GM08714 (cell line): ENCODE data around the gene ARNT2.

Source experiments
- H3K4me3 ChIP-seq: fragments of 200-500 bp; sonication (Bioruptor generic); 2 replicates; pipeline ENCODE4 v1.5.1; 2014; ENCODE audit warnings: mild to moderate bottlenecking, low read length, inconsistent platforms
- ZNF274 ChIP-seq: IDR thresholded peaks from 2 replicates; pipeline ENCODE4 v1.6.1; 2012; ENCODE audit warnings: mild to moderate bottlenecking, low read depth, low read length

The ARNT2 gene

DNA sequence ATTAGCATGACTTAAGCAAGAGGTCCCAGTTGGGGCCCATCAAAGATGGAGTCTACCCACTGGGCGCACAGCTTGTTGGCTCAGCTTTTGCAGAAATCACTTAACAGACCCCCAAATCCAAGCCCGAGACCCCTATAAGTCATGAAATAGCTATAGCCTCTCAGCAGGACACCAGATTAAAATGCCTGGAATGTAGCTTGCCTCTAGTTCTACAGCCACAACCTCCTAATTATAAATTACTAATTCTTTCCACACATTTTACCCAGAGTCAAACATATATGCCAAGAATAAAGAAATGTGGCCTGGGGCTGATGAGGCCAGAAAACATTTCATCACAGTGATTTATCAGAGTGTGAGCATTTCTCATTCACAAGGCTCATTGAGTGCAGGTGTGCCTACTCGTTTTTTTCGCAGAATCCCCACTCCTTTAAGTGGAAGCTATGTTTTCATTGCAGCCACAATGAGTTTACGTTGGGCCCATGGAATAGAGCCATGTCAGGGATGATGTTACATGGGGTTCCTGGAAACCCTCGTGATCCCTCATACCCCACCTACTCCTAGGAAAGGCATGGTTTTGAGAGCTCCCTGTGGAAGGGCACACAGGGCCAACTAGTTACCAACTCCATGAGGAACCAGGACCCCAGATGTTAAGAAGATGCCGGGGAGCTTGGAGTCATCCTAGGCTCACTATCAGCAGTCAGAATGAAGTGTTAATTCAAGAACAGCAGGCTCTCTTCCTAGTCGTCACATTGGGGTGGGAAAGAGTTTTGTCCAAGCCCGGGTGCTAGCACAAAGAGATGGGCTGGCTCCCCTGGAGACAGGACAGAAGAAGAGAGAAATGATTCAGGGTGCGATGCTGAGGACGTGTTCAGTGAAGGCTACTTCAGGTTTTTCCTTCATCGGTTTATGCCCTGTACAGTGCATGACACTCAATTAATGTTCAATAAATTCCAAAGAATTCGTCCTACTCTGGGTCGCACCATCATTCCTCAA, 200.7 kb downstream of the ARNT2 start:
- no peak for TF ChIP-seq ZNF274
- no peak overlapping the region for H3K4me3 ChIP-seq

DNA sequence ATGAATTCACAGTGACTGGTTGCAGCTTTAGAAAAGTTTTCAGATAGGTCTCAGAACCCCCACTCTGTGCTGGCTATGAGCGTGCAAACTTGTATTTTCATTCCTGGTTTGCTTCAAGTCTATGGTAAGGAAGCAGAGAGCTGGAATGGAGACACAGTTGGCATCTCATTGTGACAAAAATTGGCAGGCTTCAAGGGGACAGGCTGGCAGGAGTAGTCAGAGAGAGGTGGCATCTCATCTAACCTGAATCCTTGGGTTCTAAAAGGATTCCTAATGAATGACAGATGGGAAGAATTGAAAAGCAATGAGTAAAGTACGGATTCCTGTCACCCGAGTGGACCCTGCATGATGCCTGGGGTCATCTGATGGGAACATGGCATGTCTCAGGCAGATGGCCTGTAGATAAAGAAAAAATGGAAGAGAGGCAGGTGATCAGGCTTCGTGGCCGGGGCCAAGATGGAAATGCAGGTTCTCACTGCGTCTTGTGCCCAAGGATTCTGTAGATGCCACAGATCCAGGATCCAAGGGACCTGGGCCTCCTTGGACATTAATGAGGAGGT, 201.5 kb downstream of the ARNT2 start:
- no peak for TF ChIP-seq ZNF274

DNA sequence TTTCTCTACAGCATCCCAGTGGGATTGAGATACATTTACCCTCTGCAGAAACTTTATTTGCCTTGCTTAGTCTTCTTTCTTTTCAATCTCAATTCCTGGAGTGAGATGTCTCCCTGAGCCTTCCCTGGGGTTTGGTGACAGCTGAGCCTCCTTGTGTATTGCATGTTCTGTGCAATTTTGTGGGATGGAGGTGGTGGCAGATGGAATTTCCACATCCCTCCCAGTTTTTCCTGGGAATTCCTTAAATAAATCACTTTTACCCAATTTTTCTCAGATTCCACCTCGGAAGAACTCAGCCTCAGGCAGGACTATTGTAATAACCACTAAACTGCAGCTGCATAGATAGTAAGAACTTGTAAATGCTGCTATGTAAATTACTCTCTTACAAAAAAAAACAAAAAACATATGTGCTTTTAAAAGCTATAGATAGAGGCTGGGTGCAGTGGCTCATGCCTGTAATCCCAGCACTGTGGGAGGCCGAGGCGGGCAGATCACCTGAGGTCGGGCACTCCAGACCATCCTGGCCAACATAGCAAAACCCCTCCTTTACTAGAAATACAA, 202.4 kb downstream of the ARNT2 start:
- no peak for TF ChIP-seq ZNF274
- no peak overlapping the region for H3K4me3 ChIP-seq

More for the DNA sequence above, 201.5 kb downstream of the ARNT2 start:
- no peak overlapping the region for H3K4me3 ChIP-seq

DNA sequence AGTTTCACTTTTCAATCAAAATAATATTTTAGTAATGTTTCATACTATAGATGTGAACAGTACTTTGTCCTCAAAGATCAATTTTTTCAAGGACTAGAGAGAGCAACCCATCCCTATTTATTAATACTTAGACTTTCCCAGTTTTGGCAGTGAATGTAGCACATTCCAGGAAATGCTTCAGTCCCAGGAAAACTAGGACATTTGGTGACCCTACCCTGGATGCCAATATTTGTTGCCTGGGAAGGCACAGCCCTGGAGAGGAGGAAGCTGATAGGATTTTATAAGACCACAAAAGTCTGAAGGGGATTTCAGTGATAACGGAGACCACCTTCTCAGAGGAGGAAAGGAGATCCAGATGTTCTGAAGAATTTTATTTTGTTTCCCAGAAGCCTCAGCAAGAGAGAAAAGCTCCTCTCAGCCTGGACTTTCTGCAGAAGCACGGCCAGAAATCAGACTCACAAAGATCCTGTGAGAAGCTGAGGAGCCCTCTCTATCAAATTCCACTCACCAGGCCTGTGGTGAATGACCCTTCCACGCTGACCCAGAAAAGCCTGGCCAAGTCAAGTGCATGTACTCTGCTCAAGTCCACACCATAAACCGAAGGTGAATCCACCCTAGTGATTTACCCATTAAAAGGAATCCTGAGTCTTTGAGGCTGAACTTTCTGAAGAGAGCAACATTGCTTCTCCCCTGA, 203.3 kb downstream of the ARNT2 start:
- no peak for TF ChIP-seq ZNF274
- H3K4me3 ChIP-seq: no peak overlapping the region

DNA sequence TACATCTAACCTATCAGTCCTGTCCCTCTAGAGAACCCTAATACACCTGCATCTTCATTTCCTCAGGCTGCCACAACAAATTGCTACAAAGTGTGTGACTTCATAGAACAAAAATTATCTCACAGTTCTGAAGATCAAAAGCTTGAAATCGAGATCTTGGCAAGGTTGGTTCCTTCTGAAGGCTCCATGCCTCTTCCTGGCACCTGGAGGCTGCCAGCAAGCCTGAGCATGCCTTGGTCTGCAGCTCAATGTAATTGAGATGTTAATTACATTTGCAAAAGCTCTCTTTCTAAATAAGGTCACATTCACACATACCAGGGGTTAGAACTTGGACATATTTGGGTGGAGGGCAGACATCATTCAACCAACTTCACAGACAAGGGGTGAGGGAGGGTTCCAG, 204.5 kb downstream of the ARNT2 start:
- H3K4me3 ChIP-seq: no peak overlapping the region
- TF ChIP-seq ZNF274: no peak

DNA sequence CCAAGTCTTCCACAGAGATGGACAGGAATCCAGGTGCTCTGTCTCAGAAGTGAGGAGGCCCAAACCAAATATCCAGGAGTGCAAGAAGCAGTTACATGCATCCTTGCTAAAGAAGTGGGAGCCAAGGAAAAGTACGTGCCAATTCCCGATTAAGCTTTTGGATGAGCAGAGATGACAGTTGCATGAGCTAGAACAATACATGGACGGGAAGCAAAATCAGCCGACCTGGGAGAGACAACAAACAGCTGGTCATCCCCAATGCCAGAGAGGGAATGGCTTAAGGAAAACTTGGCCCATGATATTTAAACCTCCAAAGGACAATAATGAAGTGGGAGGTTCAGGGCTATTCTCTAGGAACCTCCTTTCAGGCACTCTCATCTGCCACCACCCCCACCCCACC, 204.9 kb downstream of the ARNT2 start:
- no peak for TF ChIP-seq ZNF274
- no peak overlapping the region for H3K4me3 ChIP-seq

DNA sequence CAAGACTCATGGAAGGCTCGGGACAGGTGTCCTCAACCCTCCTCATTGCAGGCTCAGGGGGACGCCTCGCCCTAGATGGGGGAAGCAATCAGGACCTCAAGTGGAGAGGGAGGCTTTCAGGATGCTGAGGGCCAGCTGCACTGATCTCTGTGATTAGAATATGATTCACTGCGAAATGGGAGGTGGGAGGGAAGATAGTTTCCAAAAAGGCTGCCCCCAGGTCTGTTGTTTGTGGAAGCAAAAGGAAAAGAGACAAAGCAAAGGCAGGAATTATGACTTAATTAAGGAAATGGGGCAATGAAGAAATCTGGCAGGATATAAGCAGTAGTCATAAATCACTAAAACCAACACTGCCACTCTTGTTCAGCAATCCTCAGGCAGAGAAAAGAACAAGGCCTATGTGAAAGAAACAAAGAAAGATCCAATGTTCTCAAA, 205.3 kb downstream of the ARNT2 start:
- no peak for TF ChIP-seq ZNF274
- no peak overlapping the region for H3K4me3 ChIP-seq

DNA sequence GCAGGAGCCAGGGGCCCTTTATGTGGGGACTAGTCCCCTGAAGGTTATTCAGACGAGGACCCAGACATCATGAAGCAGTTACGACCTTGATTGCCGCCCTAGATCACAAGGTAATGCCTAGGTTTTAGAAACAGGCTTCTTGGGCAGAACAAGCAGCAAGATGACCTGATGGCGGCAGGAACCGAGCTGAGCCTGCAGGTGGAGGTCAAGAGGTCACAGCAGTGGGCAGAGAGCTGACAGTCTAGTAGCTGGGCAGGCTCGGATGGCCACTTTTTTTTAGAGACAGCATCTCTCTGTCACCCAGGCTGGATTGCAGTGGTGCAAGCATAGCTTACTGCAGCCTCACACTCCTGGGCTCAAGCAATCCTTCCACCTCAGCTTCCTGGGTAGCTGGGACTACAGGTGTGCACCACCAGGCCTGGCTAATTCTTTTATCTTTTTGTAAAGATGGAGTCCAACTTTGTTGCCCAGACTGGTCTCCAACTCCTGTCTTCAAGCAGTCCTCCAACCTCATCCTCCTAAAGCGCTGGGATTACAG, 207.4 kb downstream of the ARNT2 start:
- TF ChIP-seq ZNF274: no peak
- no peak overlapping the region for H3K4me3 ChIP-seq

DNA sequence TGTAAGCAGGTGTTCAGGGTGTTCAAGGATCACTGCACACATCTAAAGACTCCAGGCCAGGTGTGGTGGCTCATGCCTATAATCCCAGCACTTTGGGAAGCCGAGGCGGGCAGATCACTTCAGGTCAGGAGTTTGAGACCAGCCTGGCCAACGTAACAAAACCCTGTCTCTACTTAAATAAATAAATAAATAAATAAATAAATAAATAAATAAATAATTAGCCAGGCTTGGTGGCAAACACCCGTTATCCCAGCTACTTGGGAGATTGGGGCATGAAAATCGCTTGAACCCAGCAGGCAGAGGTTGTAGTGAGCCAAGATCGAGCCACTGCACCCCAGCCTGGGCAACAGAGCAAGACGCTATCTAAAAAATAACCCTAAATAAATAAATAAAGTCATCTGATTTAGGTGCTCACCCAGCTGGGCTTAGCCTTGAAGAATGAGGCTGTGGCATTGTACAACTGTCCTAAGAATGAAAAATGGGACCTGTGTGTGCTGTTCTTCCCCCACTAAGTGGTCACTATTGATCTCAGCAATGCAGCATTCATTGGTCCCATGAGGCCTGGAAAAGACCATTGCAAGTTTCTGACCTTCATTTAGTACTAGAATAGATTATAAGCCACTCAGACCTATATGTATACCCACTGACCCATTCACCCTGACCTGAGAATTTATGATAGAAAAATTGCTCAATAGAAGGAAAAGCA, 208.1 kb downstream of the ARNT2 start:
- H3K4me3 ChIP-seq: no peak overlapping the region
- no peak for TF ChIP-seq ZNF274

DNA sequence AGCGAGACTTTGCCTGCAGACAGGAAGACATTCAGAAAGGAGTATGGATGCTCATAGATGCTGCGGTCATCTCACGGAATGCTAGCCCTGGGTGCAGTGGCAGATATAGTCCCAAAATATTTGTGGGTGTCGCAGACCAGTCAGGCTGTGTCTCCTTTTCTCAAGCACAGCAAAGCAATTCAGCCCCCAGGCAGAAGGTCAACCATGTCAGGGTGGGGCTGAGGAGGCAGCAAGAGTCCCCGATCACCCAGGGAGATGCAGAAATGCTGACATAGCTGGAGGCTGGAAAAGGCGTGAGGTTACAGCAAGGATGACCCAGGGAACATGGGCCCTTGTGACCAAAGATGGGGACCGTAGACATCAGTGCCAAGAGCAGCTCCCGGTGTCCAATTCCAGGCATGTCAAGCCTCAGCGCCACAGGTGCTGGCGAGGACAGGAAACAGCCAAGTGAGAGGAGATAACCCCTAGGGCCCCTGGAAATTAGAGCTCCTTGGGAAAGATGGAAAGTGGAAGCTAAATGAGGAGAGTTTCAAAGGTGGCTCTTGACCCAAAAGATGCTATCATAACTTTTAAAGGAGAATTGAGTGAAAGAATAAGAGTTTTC, 209.7 kb downstream of the ARNT2 start:
- no peak for TF ChIP-seq ZNF274
- no peak overlapping the region for H3K4me3 ChIP-seq

DNA sequence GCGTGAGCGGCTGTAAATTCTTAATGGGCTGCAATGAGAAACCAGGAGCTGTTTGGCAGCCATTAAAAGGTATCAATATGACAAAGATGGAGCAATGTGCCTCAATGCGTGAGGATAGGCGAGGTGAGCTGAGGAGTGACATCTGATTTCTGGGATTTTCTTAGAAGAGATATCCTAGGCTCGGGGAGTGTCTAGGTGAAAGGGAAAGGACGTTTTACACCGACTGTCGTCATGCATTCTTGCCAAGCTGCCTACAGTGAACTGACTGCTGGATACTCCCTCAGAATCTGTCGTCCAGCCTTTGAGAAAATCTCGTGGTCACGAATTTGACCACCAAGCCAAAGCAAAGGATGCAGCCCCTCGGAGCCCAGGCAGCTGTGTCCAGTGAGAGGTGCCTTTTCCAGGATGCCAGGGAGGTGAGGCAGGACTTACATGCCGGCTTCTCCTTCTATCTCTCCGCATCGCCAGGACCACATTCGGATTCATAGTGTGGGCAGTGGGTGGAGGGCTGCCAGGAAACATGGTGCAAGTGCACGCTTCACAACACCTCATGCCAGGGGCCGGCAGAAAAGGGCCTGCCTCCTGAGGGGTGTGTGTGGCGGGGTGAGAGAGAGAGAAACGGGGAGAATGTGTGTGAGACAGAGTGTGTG, 210.7 kb downstream of the ARNT2 start:
- no peak overlapping the region for H3K4me3 ChIP-seq
- no peak for TF ChIP-seq ZNF274

DNA sequence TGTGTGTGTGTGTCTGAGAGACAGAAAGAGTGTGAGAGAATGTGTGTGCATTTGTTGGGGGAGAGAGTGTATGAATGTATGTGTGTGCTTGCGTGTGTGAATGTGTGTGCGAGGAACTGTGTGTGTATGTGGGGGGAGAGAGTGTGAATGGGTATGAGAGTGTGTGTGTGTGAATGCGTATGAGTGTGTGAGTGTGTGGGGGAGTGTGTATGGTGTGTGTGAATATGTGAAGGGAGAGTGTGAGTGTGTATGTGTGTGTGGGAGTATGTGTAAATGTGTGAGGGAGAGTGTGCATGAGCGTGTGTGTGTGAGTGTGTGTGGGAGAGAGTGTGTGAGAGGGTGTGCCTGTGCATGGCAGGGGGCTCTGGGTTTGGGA, 211.2 kb downstream of the ARNT2 start:
- no peak for TF ChIP-seq ZNF274
- no peak overlapping the region for H3K4me3 ChIP-seq
